AG09309 (cell line): ENCODE data around the gene AGAP1.

Experiments used
- DNase-seq: peaks from one replicate; pipeline ENCODE4 v3.0.0-alpha.2; 2010; ENCODE audit warnings: low read depth
- H3K4me3 ChIP-seq: 2 replicates; pipeline ENCODE4 v1.5.1; 2011; ENCODE audit warnings: mild to moderate bottlenecking, low read depth, low read length, moderate library complexity; ENCODE audit not compliant: control insufficient read depth
- TF ChIP-seq, protein P1 (sequence below): IDR thresholded peaks from 2 replicates; pipeline ENCODE4 v1.5.1; 2011; ENCODE audit warnings: mild to moderate bottlenecking, low read depth, low read length, inconsistent platforms; ENCODE audit not compliant: insufficient read depth, control insufficient read depth; ENCODE audit errors: missing control alignments

The AGAP1 gene

DNA sequence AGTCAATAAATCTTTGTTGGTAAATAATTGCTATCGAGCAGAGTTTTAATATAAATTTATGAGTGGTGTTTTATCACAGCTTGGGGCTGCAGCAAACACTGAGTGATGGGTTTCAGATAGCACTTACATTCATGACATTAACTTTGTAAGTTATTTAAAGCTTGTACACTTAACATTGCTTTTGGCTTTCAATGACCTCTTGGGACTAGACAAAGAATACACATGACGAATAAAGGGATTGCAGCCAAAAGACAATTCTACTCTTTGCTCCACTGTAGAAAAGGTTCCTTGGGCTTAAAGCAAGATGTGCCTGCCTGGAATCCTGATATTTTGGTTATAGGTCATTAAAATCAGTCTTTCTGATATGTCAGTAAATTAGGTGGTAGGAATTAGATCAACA is 374.8 kb downstream of the AGAP1 start:
- TF ChIP-seq, protein P1, sequence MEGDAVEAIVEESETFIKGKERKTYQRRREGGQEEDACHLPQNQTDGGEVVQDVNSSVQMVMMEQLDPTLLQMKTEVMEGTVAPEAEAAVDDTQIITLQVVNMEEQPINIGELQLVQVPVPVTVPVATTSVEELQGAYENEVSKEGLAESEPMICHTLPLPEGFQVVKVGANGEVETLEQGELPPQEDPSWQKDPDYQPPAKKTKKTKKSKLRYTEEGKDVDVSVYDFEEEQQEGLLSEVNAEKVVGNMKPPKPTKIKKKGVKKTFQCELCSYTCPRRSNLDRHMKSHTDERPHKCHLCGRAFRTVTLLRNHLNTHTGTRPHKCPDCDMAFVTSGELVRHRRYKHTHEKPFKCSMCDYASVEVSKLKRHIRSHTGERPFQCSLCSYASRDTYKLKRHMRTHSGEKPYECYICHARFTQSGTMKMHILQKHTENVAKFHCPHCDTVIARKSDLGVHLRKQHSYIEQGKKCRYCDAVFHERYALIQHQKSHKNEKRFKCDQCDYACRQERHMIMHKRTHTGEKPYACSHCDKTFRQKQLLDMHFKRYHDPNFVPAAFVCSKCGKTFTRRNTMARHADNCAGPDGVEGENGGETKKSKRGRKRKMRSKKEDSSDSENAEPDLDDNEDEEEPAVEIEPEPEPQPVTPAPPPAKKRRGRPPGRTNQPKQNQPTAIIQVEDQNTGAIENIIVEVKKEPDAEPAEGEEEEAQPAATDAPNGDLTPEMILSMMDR = no peak
- no peak for DNase-seq
- H3K4me3 ChIP-seq = no peak overlapping the region

DNA sequence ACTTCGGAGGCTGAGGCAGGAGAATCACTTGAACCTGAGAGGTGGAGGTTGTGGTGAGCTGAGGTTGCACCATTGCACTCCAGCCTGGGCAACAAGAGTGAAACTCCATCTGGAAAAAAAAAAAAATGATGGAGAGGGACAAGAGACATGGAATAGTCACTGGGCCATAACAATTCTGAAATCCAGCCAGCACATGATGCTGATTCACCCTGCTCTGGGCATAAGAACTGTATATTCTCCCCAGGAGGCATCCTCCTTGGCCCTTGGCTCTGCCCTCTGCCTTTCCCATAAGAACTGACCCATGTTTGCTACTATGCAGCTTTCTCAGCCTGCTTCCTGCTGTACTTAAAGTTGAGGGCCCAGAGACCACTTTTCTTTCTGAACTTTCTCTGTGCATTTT is 376.7 kb downstream of the AGAP1 start:
- no peak overlapping the region for H3K4me3 ChIP-seq
- TF ChIP-seq, protein P1 = no peak
- DNase-seq = no peak

DNA sequence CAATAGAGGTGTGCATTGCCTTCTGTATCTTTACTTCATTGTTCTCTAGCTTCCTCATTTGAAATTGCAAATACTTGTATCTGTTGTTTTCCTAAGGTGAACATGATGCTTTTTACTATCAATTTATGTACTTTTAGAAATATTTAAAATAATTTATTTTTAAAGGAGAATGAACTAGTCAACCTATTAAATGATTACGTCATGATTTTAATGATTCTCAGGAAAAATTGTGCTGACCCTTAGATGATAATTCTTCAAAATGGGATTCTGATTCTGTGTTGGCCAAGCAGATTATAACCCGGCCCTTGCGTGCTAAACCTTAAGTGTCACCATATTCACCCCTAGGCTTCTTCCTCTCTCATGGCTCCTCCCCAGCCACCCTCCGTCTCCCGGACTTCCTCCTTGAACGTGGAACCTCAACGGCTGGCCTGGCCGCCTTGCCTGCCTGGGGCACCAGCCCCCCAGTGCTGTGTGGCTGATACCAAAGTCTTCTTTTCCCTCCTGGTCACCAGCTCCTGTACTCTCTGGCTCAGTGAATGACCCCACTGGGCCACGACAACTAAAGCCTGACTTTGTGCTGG is 382.3 kb downstream of the AGAP1 start:
- H3K4me3 ChIP-seq = no peak overlapping the region
- no peak for DNase-seq
- TF ChIP-seq, protein P1 = no peak

DNA sequence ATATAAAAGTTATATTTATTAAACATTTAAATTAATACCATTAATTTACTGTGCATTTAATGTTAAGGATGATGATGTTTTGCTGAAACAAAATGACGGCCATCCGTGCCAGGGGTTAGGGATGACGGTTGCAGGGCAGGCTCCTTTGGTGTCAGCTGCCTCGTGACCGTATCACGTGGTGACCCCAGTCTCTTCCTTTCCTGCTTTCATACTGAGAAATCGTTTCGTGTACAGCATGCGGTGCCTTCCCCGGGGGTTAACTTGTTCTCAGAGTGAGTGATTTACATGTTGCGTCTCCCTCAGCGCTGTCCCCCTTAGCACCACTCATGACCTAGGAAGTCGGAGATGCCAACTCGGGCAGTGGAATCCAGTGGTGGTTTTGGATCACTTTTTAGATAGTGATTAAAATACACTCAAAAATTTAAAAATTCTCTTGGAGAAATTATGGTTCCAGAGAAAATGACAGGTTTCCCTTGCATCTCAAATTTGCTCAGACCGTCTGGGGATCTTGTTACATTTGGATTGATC is 383.5 kb downstream of the AGAP1 start:
- TF ChIP-seq, protein P1 = no peak
- DNase-seq = no peak
- no peak overlapping the region for H3K4me3 ChIP-seq

DNA sequence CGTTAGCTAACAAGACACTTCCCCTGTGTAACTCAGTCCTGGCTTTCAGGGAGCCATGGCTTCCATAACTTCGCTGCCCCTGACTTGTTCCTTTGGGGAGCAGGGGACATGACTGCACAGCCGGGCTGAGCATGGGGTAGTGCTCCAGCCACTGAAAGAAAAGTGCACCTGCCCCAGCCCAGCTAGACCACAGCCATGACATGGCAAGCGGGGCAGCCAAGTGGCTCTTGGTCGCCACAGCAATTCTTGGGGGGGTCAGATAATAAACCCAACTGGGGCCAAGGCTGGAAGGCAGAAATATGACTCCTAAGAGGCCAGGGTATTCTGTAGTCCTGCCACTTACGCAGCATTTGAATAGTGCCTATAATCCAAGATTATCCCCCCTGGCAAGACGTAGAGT is 385.3 kb downstream of the AGAP1 start:
- TF ChIP-seq, protein P1 = no peak
- no peak for DNase-seq
- H3K4me3 ChIP-seq = no peak overlapping the region

DNA sequence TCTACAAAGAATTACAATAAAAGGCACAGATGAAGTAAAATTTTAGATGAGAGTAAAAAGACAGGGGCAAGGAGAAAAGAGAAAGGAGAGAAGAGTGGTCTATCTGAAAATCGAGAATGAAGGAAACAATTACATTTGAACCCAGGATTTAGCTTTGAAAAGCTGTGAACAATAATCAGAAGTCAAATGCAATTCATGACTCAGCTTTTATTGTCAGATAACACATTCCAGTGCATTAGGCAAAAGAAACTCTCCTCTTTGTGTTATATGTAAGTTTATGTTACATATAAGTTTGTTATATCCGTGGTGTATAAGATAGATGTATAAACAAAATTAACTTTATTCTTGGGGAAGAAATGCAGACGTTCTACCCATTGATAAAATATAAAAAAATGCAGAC is 389.8 kb downstream of the AGAP1 start:
- DNase-seq = no peak
- no peak overlapping the region for H3K4me3 ChIP-seq
- TF ChIP-seq, protein P1 = no peak

DNA sequence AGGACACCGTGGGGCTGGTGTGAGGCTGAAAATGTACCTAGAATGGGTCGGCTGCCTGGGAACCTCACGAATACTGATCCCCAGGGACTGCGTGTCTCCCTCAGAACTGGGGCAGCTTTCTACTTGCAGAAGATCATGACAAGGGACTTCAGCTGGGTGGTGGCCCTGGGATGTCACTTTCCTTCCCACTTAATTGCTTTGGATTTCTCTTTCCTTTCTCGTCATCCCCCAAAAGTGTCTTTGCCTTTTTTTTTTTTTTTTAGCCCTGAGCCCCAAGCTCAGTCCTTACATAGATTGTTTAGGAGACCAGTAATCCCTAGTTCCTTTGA is 395.4 kb downstream of the AGAP1 start:
- TF ChIP-seq, protein P1 = no peak
- H3K4me3 ChIP-seq = no peak overlapping the region
- DNase-seq = no peak
